PC-9 (cell line): ENCODE measurements around the gene JMJD8. TPM values are rescaled to one million over a fixed set of nuclear protein-coding genes. Genes with fewer than 3 reads are reported as not detected.

ENCODE experiments used
- BruUV-seq: library from RNA; stranded (reverse); fragments of 400-500 nt; replicated peaks from 2 replicates; lab custom pipeline; 2021; lab: Mats Ljungman, UMichigan
- CTCF ChIA-PET: fragments of 300-600 bp; sonication (Branson Sonifier 250); formaldehyde crosslinking; loops from one replicate; lab custom pipeline; 2022; ENCODE audit warnings: antibody characterized with exemption; lab: Charles Lee
- POLR2A ChIA-PET: fragments of 300-600 bp; sonication (Branson Sonifier 250); formaldehyde crosslinking; loops from one replicate; lab custom pipeline; 2022; ENCODE audit warnings: antibody characterized with exemption; ENCODE audit not compliant: unreplicated experiment; lab: Charles Lee
- DNase-seq, 2 experiments: peaks; one replicate each; pipeline versions ENCODE4 v3.0.0 to v3.0.0-alpha.2; 2015 to 2022; ENCODE audit warnings: mixed read lengths in 1 of 2
- H2AFZ ChIP-seq: fragments of 200-600 bp; sonication (generic); 2 replicates; pipeline ENCODE4 v1.8.1; 2017; ENCODE audit warnings: antibody characterized with exemption
- H3F3A ChIP-seq: fragments of 200-600 bp; sonication (generic); 2 replicates; pipeline ENCODE4 v1.8.1; 2017; ENCODE audit warnings: antibody characterized with exemption, mild to moderate bottlenecking, low read depth; ENCODE audit not compliant: insufficient read depth
- H3K27ac ChIP-seq: fragments of 200-600 bp; sonication (generic); 2 replicates; pipeline ENCODE4 v1.6.1; 2016; ENCODE audit warnings: mixed run types
- H3K27me3 ChIP-seq: fragments of 200-600 bp; sonication (generic); 2 replicates; pipeline ENCODE4 v1.6.1; 2016; ENCODE audit warnings: low read depth, mixed run types; ENCODE audit not compliant: insufficient read depth
- H3K36me3 ChIP-seq: fragments of 200-600 bp; sonication (generic); 2 replicates; pipeline ENCODE4 v1.6.1; 2016; ENCODE audit warnings: low read depth, mixed run types
- H3K4me1 ChIP-seq: fragments of 200-600 bp; sonication (generic); replicated peaks from 2 replicates; pipeline ENCODE4 v1.6.1; 2016; ENCODE audit warnings: mixed run types; ENCODE audit not compliant: insufficient read depth
- H3K4me2 ChIP-seq: fragments of 200-600 bp; sonication (generic); 2 replicates; pipeline ENCODE4 v1.6.1; 2017; ENCODE audit warnings: mixed run types
- H3K4me3 ChIP-seq: fragments of 200-600 bp; sonication (generic); 2 replicates; pipeline ENCODE4 v1.6.1; 2016; ENCODE audit warnings: mixed run types
- H3K79me2 ChIP-seq: fragments of 200-600 bp; sonication (generic); 2 replicates; pipeline ENCODE4 v1.6.1; 2017; ENCODE audit warnings: low read depth, mixed run types
- H3K9me2 ChIP-seq: fragments of 200-600 bp; sonication (generic); 2 replicates; pipeline ENCODE4 v1.8.1; 2017; ENCODE audit warnings: mild to moderate bottlenecking; ENCODE audit not compliant: insufficient read depth
- H3K9me3 ChIP-seq: fragments of 200-600 bp; sonication (generic); 2 replicates; pipeline ENCODE4 v1.8.1; 2016; ENCODE audit warnings: low read depth; ENCODE audit not compliant: insufficient read depth
- H4K20me1 ChIP-seq: fragments of 200-600 bp; sonication (generic); 2 replicates; pipeline ENCODE4 v1.8.1; 2017; ENCODE audit not compliant: insufficient read depth
- EZH2 ChIP-seq: fragments of 200-600 bp; sonication (generic); IDR thresholded peaks from 2 replicates; pipeline ENCODE4 v1.8.0; 2017; ENCODE audit warnings: antibody characterized with exemption, low read depth
- intact Hi-C: fragments of 100-400 bp; cut with micrococcal nuclease; formaldehyde crosslinking; loops from one replicate; pipeline ENCODE4 v1.10.0; 2022; ENCODE audit not compliant: unreplicated experiment
- total RNA-seq: library from RNA; stranded (reverse); gene quantifications from 2 replicates; pipeline ENCODE4 v1.2.3, GENCODE V29; 2021
- TF ChIP-seq, protein P1 (sequence below): fragments of 200-600 bp; sonication (generic); conservative IDR thresholded peaks from 2 replicates; pipeline ENCODE4 v1.6.1; 2017; ENCODE audit warnings: mixed run types, antibody characterized with exemption, mild to moderate bottlenecking, moderate library complexity

Gene JMJD8
- total RNA-seq, 1 experiment from 2014 or later: 57.4 TPM

DNA sequence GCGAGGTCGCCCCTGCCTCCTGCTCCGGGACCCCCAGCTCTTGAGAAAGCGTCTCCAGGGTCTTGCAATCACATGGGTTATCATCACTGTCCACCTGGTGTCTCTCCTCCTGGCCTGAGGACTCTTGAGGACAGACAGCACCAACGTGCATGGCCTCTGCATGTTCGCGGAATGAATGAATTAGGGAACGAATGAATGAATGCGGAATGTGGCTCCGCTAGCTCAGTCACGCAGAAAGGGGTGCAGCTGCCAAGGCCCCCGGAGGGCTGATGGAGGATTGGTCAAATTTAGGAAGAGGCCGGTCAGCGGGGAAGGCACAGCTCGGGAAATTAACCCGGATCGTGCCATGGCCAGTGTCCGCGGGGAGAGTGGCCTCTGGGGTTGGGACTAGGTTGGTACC is 18.2 kb upstream of the JMJD8 start:
- TF ChIP-seq, protein P1, sequence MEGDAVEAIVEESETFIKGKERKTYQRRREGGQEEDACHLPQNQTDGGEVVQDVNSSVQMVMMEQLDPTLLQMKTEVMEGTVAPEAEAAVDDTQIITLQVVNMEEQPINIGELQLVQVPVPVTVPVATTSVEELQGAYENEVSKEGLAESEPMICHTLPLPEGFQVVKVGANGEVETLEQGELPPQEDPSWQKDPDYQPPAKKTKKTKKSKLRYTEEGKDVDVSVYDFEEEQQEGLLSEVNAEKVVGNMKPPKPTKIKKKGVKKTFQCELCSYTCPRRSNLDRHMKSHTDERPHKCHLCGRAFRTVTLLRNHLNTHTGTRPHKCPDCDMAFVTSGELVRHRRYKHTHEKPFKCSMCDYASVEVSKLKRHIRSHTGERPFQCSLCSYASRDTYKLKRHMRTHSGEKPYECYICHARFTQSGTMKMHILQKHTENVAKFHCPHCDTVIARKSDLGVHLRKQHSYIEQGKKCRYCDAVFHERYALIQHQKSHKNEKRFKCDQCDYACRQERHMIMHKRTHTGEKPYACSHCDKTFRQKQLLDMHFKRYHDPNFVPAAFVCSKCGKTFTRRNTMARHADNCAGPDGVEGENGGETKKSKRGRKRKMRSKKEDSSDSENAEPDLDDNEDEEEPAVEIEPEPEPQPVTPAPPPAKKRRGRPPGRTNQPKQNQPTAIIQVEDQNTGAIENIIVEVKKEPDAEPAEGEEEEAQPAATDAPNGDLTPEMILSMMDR: no peak
- TF ChIP-seq EZH2: no peak
- ChIA-PET POLR2A (no interaction called here), CTCF (interaction anchor here (1.5 kb wide), 1 partner anchor 10 kb away, joined by 3 read pairs; no protein-coding TSS in a partner anchor)
- Histone ChIP-seq H3K9me2 (no peaks in the 10 kb centered on the region), H3F3A (peaks cover 6% of the 10 kb centered on the region; the same call in 1 of the 2 replicates), H3K4me3 (no peak overlapping the region), H3K4me1 (no peaks in the 10 kb centered on the region; the same call in 1 of the 2 replicates), H3K27ac (no peak overlapping the region), H3K27me3 (peaks cover 57% of the 10 kb centered on the region), H3K4me2 (no peak overlapping the region), H4K20me1 (0 out of 2 replicates have a peak, but pooled peaks cover 4% of the 10 kb centered on the region), H3K9me3 (no peaks in the 10 kb centered on the region), H3K79me2 (no peaks in the 10 kb centered on the region), H3K36me3 (no peaks in the 10 kb centered on the region), H2AFZ (no peak overlapping the region)
- DNase-seq: no peak
- no TSS peak for BruUV-seq
- intact Hi-C loops: no loop called here

DNA sequence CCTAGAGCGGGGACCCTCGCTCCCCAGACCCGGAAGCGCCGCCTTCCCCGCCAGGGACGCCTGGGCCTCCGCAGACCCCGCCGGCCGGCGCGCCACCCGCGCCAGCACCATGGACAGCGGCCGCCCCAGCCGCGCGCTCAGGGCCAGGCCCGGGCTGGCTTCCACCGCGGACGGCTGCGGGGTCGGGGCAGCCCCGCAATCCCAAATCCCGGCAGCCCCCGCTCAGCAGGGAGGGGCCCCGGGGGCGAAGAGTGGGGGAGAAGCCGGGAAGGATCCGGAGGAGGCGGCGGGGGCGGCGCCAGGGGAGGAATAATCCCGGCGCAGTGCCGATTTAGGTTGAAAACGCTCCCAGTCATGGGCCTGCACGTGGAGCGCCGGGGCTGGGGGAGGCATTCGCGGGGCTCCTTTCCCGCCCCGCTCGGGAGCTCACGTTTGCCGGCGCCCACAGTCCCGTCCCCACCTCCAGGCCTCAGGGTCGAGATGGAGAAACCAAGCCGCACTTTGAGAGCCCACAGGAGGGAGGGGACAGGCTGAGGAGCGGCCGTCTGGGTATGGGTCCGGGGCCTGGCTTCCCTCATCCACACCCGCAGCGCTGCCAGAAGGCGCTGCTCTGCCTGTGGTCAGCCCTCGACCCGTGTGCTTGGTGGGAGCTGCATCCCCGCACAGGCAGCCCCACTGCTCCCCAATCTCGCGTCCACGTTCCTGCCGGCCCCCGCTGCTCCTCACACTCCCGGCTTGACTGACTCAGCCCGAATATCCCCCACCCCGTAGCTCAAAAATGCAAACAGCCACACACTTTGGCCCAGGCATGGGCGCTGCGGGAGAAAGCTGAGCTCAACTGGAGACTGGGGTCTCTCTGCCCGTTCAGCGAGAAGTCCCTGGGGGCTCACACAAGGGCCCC is 16.8 kb upstream of the JMJD8 start:
- Histone ChIP-seq H2AFZ (no peak overlapping the region), H3K79me2 (no peaks in the 10 kb centered on the region), H3K9me3 (no peaks in the 10 kb centered on the region), H3K27me3 (peaks cover 45% of the 10 kb centered on the region), H4K20me1 (0 out of 2 replicates have a peak, but pooled peaks cover 4% of the 10 kb centered on the region), H3K4me1 (no peaks in the 10 kb centered on the region; the same call in 1 of the 2 replicates), H3K4me2 (no peak overlapping the region), H3F3A (no peaks in the 10 kb centered on the region), H3K4me3 (no peak overlapping the region), H3K36me3 (no peaks in the 10 kb centered on the region), H3K9me2 (no peaks in the 10 kb centered on the region), H3K27ac (no peak overlapping the region)
- TF ChIP-seq EZH2: no peak
- TF ChIP-seq, protein P1: no peak
- ChIA-PET POLR2A (no interaction called here), CTCF (interaction anchor here (1.5 kb wide), 1 partner anchor 12 kb away, joined by 3 read pairs; no protein-coding TSS in a partner anchor)
- DNase-seq: no peak
- intact Hi-C loops: no loop called here
- no TSS peak for BruUV-seq

DNA sequence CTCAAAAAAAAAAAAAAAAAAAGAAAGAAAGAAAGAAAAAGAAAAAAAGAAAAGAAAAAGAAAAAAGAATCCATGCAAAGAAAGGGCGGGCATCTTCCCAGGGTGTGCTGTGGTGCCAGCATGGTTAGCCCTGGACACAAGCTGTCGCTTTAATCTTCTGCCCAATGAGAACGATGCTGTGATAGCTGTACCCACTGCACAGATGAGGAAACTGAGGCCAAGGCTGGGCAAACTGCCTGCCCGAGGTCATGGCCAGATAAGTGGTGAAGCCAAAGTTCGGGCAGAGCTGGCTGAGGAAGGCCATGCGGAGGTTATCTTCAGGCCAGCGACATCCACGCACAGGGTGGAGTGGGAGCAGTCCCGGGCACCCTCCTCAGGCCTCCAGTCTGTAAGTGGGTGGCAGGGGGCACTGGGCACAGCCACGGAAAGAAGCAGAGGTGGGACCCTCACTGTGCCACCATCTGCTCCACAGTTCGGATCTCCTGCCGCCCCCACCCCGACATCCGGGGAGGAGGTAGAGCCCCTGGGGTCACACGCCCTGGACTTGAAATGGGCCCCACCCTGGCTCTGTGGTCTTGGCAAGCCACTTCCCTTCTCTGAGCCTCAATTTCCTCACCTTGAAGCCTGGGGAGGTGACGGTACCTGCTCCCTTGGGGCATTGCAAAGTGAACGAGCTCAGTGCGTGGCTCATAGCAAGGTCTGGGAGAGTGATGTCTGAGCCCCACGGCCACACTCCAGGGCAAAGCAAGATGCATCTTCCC is 15.0 kb upstream of the JMJD8 start:
- peaks cover 36% of the 10 kb centered on the region for H3K27me3 ChIP-seq
- H3K79me2 ChIP-seq: no peaks in the 10 kb centered on the region
- BruUV-seq: no TSS peak
- ChIA-PET POLR2A (no interaction called here), CTCF (interaction anchor here (0.7 kb wide), 1 partner anchor 86 kb away, joined by 4 read pairs; no protein-coding TSS in a partner anchor)
- H3K4me1 ChIP-seq: no peaks in the 10 kb centered on the region; the same call in 1 of the 2 replicates
- H3K27ac ChIP-seq: no peak overlapping the region
- H2AFZ ChIP-seq: no peak overlapping the region
- intact Hi-C loops: no loop called here
- no peak for DNase-seq
- no peaks in the 10 kb centered on the region for H3F3A ChIP-seq
- no peak overlapping the region for H3K4me3 ChIP-seq
- TF ChIP-seq, protein P1: no peak
- TF ChIP-seq EZH2: no peak
- no peak overlapping the region for H3K4me2 ChIP-seq
- H4K20me1 ChIP-seq: 0 out of 2 replicates have a peak, but pooled peaks cover 4% of the 10 kb centered on the region
- no peaks in the 10 kb centered on the region for H3K36me3 ChIP-seq
- H3K9me3 ChIP-seq: no peaks in the 10 kb centered on the region
- H3K9me2 ChIP-seq: no peaks in the 10 kb centered on the region
